HFFc6 (cell line): ENCODE measurements around the gene DAZAP2. TPM values are rescaled to one million over a fixed set of nuclear protein-coding genes. Genes with fewer than 3 reads are reported as not detected.

ENCODE experiments used
- DNase-seq: peaks from one replicate; pipeline ENCODE4 v3.0.0-alpha.2; 2018
- H3K27ac Mint-ChIP-seq: 2 replicates; pipeline ENCODE4 v1.8.0; 2020; ENCODE audit warnings: mild to moderate bottlenecking, mixed read lengths
- H3K27me3 Mint-ChIP-seq: 2 replicates; pipeline ENCODE4 v1.8.0; 2021; ENCODE audit warnings: mild to moderate bottlenecking, moderate library complexity, mixed read lengths; ENCODE audit not compliant: insufficient read depth
- H3K36me3 Mint-ChIP-seq: 2 replicates; pipeline ENCODE4 v1.8.0; 2021; ENCODE audit warnings: low read depth, mixed read lengths
- H3K4me1 Mint-ChIP-seq: 2 replicates; pipeline ENCODE4 v1.8.0; 2020; ENCODE audit warnings: low read depth, mixed read lengths
- H3K4me3 Mint-ChIP-seq: 2 replicates; pipeline ENCODE4 v1.8.0; 2020; ENCODE audit warnings: mild to moderate bottlenecking, moderate library complexity, mixed read lengths
- H3K9me3 Mint-ChIP-seq: 2 replicates; pipeline ENCODE4 v1.8.0; 2020; ENCODE audit warnings: mild to moderate bottlenecking, mixed read lengths
- total RNA-seq, 6 experiments: library from RNA; stranded (reverse); fragmentation: NEBNext Ultra II Directional; extraction: Animal tissue kit (Norgen Biotek cat#: 25700); gene quantifications; 2 replicates in 1 of 6; 3 replicates in 5 of 6; pipeline ENCODE4 v1.2.3, GENCODE V29; 2021
- TF ChIP-seq, protein P1 (sequence below): fragments of 200-600 bp; sonication (generic); IDR thresholded peaks from 2 replicates; pipeline ENCODE4 v1.5.0; 2021; ENCODE audit warnings: antibody characterized with exemption, mild to moderate bottlenecking

Gene DAZAP2
- total RNA-seq, 6 experiments from 2014 or later, result 84.7 to 137 (median 117) TPM

DNA sequence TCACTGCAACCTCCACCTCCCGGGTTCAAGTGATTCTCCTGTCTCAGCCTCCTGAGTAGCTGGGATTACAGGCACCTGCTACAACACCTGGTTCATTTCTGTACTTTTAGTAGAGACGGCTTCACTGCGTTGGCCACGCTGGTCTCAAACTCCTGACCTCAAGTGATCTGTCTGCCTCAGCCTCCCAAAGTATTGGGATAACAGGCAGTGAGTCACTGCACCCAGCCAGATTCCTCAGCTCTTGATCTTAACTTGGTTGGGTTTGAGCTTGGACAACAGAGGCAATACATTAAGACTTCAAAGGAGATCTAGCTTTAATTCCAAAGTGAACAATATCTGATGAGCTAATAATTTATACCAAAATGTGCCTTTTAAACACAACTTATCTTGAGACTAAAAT, 5.6 kb downstream of the DAZAP2 start:
- Mint-ChIP-seq H3K4me3 (no peak overlapping the region), H3K27ac (peak overlapping the region; percentile 59), H3K4me1 (peaks cover 66% of the 10 kb centered on the region), H3K27me3 (no peaks in the 10 kb centered on the region; the same call in none of the 2 replicates), H3K9me3 (no peaks in the 10 kb centered on the region), H3K36me3 (peaks cover 52% of the 10 kb centered on the region)
- TF ChIP-seq, protein P1, sequence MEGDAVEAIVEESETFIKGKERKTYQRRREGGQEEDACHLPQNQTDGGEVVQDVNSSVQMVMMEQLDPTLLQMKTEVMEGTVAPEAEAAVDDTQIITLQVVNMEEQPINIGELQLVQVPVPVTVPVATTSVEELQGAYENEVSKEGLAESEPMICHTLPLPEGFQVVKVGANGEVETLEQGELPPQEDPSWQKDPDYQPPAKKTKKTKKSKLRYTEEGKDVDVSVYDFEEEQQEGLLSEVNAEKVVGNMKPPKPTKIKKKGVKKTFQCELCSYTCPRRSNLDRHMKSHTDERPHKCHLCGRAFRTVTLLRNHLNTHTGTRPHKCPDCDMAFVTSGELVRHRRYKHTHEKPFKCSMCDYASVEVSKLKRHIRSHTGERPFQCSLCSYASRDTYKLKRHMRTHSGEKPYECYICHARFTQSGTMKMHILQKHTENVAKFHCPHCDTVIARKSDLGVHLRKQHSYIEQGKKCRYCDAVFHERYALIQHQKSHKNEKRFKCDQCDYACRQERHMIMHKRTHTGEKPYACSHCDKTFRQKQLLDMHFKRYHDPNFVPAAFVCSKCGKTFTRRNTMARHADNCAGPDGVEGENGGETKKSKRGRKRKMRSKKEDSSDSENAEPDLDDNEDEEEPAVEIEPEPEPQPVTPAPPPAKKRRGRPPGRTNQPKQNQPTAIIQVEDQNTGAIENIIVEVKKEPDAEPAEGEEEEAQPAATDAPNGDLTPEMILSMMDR, result no peak
- peak; percentile 13 for DNase-seq

DNA sequence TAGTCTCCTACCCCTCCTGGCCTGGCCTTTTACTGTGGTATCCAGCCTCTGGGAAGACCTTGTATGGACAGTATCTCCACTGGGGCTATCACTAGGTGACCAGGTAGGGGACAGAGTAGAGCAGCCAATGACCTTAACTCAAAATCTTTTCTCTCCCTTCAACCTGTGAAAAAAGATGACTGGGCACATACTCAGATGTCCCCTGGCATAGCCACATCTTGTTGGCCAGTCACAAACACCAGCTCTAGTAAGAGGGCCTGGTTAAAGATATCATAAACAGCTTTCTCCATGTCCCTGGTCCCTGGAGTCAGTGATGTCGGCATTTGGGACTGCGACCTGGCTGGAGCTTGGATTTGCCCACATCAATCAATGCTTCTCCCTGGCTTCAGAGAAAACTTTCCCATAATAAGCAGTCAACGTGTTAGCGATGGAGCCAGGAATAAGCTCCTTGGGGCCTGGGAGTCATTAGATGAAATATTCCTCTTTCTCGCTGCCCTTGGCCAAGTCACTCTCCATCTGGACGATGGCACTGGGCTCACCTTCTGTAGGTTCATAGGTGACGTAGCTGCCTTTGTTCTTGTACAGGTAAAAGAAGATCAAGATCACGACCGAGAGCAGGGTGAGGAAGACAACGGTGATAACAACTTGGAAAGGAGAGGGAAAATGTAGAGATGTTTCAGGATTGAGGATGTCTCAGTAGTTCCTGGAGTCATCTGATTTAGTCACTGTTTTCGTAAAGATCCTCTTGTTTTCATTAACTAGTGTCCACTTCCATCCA, 7.0 kb downstream of the DAZAP2 start:
- H3K27me3 Mint-ChIP-seq, result no peaks in the 10 kb centered on the region; the same call in 1 of the 2 replicates
- H3K4me3 Mint-ChIP-seq, result peak overlapping the region; percentile 23; the same call in 1 of the 2 replicates
- TF ChIP-seq, protein P1, result no peak
- H3K27ac Mint-ChIP-seq, result peak overlapping the region; percentile 74
- no peak for DNase-seq
- peaks cover 55% of the 10 kb centered on the region for H3K4me1 Mint-ChIP-seq
- H3K9me3 Mint-ChIP-seq, result no peaks in the 10 kb centered on the region
- H3K36me3 Mint-ChIP-seq, result peaks cover 46% of the 10 kb centered on the region

GRCh38 chr12:51246254-51246853, 7.7 kb downstream of the DAZAP2 start:
- Mint-ChIP-seq H3K4me3 (peak overlapping the region; percentile 23; the same call in 1 of the 2 replicates), H3K27ac (peak overlapping the region; percentile 74), H3K9me3 (no peaks in the 10 kb centered on the region), H3K27me3 (no peaks in the 10 kb centered on the region), H3K4me1 (peaks cover 48% of the 10 kb centered on the region), H3K36me3 (peaks cover 42% of the 10 kb centered on the region)
- no peak for DNase-seq
- TF ChIP-seq, protein P1, result no peak

DNA sequence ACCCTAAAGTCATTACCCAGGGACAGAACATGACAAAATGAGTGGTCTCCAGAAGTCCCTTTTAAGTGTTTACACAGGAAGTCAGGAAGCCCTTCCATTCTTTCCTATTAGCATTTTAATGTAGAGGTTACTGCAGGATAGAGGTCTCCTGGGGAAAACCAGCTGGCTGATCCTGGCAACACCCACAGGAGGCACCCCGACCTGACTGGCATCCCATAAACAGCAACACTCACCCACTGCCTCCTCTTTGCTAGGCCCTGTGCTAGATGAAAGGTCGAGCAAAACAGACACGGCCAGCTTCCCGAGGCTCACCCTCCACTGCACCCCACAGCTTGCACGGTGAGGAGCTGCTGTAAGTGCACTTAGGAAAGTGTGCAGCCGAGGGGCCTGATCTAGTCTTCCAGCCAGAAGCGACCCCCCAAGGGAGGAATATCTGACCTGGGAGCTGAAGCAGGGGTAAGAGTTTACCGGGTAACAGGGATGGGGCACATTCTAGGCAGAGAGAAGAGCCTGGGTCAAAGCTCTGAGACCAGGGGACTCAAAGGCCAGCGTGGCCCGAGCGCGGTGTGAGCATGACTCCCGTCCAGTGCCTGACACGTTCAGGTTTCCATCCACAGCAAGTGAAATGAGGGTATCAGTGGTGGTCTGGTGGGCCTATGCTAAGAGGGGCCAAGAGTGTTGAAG, 9.0 kb downstream of the DAZAP2 start:
- Mint-ChIP-seq H3K4me1 (peaks cover 38% of the 10 kb centered on the region), H3K27me3 (no peaks in the 10 kb centered on the region), H3K9me3 (no peaks in the 10 kb centered on the region), H3K4me3 (no peak overlapping the region), H3K36me3 (peaks cover 36% of the 10 kb centered on the region), H3K27ac (peak overlapping the region; percentile 62)
- DNase-seq, result no peak
- TF ChIP-seq, protein P1, result no peak

- no peak overlapping the region for H3K4me3 Mint-ChIP-seq
- TF ChIP-seq, protein P1, result no peak
- DNase-seq, result no peak
- no peak overlapping the region for H3K27ac Mint-ChIP-seq
- peaks cover 17% of the 10 kb centered on the region for H3K36me3 Mint-ChIP-seq
- H3K4me1 Mint-ChIP-seq, result peaks cover 4% of the 10 kb centered on the region; the same call in 1 of the 2 replicates
- H3K9me3 Mint-ChIP-seq, result no peaks in the 10 kb centered on the region
- peaks cover 4% of the 10 kb centered on the region for H3K27me3 Mint-ChIP-seq
Observed at GRCh38 chr12:51253276-51253675, 14.7 kb downstream of the DAZAP2 start.
